Measurements from ENCODE around the gene PREX1.

The PREX1 gene

DNA sequence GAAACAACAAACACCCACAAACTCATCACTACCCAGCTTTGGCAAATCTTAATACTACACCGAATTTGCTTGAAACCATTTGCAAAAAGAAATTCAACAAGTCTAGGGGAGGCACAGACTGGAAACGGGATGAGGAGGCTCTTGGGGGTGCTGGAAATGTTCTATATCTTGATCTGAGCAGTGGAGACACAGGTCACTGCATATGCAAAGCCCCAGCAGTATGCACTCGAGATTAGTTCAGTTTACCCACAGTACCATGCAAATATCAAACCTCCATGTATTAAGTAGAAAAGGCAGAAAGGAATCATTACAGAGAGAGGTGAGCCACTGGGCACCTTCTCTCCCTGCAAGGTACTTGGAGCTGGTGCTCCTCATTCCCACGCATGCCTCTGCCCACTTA, 75.9 kb downstream of the PREX1 start:
- DNase-seq (ENCODE audit: low spot score): no peak

DNA sequence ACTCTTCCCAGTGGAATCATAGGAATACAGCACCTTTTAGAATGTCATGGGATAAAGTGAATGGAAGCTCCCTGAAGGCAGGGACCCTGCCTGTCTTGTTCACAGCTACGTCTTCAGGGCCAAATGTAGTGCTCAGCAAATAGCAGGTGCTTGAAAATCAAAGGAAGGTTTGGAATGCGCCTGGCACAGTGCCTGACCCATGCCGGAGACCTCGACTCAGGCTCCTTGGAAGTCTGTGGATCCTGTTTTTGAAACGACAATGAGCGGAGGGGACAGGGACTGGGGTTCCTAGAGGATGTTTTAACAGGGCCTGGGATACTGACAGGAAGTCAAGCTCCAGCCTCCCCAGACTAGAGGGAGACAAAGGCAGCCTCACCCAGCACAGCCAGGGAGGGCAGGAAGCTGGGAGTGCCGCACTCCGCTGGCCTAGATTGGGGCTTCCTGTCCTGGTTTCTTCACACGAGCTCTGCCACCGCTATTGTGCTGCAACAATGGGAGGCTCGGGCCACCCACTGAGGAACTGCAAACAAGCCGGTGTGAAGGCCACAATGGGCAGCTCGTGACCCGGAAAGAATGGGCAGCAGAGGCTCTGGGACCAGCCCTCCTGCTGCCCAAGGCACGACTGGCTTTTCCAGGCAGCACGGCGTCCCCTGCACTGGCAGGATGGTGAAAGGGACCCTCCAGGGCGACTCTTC, 76.7 kb downstream of the PREX1 start:
- no peak for DNase-seq (ENCODE audit: low spot score)

DNA sequence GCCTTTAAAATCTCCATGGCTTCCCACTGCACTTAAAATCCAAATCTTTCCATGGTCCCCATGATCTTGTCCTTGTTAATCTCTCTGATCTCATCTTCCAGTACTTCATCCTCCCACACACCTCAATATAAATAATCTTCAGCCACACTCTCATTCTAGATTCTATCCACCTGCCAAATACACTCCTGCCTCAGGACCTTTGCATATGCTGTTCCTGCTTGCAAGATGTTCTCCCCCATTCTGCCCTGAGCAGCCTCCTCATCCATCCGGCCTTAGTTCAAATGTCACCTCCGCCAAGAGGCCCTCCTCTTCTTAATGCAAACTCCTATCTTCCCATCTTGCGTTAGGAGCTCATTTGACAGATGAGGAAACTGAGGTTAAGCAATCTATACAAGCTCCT, 77.4 kb downstream of the PREX1 start:
- DNase-seq (ENCODE audit: low spot score): no peak

DNA sequence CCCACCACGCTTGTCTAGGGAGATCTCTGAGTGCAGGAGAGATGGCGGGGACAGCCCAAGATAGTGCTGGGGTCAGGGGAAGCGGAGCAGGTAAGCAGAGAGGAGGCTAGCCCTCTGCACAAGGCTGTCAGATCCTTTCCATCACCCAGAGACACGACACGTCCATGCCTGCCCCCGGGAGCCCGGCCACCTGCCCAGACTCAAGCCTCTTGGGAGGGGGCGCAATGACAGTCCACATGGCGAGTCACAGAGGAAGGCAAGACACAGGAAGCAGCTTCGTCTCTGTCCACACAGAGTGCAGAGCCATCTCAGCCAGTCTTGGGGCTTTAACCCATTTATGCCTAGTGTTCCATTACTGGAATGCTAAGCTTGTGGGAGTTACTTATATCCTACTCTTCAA, 78.4 kb downstream of the PREX1 start:
- no peak for DNase-seq (ENCODE audit: low spot score)

DNA sequence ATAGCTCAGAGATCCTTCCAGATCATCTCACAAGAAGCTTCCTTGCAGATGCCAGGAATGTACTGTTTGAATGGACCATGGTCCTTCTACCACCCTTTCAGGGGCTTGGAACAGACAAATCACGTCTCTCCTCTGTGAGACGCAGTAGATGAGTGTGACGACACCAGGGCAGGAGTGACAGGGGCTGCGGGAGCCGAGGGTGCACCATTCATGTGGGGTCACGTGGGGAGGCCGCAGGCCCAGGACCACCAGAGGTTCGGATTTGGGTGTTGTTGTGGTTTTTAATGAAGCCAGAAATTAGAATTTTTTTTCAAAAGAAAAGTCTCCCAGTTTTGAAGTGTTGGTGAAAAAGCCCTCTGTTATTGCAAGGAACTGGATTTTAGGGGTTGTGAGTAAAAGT, 79.2 kb downstream of the PREX1 start:
- no peak for DNase-seq (ENCODE audit: low spot score)

DNA sequence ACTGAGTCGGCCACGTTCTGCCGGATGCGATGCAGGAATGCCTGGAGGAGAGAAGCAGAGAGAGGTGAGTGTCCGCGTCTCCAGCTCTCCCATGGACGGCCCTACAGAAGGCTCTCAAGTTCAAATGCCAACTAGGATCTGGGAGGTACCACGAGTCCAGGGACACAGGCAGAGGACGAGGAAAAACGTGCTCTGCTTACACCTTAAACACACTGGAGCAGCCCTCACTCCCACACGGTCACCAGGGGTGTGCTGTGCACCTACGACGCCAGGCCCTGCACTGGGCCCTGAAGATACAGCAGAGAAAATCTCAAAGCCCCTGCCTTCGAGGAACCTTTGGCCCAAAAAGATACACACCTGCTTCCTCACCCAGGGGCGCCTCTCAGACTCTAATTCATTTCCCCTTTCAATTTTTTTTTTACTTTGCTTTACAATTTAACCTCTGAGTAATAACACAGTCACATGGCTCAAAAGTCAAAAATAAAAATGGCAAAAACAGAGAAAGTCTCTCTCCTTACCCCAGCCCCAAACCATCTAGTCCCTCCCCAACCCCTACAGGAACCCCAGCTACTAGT, 79.9 kb downstream of the PREX1 start:
- DNase-seq (ENCODE audit: low spot score): no peak

DNA sequence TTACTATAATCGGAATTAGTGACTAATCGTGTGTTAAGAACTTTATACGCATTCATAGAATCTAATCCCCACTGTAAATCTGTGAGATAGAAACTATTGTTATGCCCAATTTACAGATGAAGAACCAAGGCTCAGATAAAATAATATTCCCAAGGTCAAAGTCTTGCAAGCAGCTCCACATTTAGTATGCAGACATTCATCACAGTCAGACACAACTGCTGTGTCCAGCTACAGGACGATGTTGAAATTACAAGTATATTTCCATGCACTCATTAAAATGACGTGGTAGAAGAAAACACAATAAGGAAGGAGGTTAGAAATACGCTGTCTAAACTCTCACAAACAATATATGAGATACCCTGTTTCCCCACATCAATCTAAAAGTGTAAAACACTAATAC, 82.5 kb downstream of the PREX1 start:
- no peak for DNase-seq (ENCODE audit: low spot score)

DNA sequence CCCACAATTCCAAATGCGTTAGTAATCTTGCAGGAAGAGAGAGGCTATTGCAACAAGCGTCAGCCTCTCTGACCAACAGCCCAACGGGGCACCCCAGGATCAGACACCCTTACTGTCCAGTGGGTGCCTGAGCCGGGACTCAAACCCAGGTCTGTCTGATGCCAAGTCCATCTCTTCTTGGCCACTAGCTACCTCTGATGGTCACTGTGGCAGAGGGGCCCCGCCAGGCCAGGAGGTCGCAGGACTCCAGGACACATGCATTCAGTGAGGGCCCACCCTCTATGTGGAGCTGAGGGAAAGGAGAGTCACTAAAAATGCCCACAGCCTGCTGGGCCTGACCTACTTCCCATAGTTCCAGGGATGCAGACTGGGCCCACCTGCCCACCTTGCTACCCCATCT, 83.3 kb downstream of the PREX1 start:
- no peak for DNase-seq (ENCODE audit: low spot score)

DNA sequence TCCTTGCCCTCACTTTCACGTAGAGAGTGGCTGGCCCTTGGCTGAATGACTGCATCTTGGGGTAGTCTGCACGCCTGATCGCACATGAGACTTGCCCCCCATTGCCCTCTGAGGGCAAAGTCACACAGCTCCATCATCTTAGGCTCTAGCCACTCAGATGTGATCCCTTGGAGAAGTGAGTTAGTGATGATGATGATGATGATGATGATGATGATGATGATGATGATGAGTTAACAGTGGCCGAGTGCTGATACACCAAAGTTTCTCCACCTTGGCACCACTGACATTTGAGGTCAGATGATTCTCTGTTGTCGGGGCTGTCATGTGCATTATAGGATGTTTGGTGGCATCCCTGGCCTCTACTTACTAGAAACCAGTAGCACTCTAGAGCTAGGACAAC, 84.0 kb downstream of the PREX1 start:
- DNase-seq (ENCODE audit: low spot score): no peak

DNA sequence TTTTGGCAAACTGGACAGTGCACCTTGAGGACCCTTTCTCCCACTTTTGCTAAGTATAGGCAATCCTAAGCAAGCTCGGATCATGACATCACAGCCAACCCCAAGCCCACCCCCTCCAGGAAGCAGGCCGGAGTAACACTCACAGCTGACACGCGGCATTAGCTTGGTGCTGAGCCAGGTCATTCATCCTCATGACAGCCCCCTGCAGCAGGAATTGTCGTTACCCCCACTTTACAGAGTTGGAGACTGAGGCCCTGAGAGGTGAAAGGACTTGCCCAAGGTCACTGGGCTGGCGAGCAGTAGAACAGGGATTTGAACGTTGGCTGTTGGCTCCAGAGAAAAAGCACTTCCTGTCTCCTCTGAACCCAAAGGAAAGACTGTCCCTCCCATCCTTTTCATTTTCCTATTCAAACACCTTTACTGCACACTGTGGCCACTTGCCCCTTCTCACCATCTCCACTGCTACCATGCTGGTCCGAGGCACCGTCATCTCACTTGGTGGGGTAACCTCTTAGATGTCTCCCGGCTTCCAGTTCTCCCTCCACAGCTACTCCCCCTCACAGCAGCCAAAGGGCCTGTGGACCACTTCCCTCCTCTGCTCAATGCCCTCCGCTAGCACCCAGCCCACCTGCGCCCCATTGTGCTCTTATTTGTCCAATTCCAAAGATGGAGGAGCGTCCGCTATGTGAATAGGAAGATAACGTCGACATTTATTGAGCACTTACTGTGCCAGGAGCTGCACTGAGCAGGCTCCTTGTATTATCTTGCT, 84.7 kb downstream of the PREX1 start:
- no peak for DNase-seq (ENCODE audit: low spot score)

DNA sequence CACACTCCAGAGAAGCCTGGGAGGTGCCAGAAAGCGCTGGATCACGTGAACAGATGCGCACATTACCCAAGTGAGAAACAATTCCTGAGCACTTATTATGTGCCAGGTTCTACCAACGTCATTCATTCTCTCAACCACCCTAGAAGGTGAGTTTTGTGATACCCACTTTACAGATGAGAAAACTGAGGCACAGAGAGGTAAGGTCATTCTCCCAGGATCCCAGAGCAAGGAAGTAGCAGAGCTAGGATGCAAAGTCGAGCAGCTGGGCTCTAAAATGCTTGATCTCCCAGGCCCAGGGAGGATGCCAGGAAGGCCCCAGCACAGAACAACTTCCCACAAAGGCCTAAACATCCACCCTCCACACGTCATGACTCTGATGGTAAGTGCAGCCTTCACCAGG, 85.6 kb downstream of the PREX1 start:
- DNase-seq (ENCODE audit: low spot score): no peak

DNA sequence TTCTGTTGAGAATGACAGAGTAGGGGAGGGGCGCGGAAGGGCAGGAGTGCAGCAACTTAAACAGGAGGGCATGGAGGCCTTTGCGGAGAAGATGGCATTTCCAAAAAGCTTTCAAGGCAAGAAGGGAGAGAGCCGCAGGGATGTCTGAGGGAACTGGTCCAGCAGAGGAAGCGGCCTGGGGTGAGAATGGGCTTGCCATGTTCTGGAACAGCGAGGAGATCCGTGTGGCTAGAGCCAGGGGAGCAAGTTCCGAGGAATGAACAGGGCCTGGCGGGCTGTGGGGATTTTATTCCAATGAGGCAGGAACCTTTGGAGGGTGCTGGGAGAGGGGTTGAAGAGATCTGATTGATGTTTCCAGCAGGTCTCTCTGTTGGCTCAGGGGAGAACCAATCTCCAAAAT, 86.1 kb downstream of the PREX1 start:
- DNase-seq (ENCODE audit: low spot score): no peak

DNA sequence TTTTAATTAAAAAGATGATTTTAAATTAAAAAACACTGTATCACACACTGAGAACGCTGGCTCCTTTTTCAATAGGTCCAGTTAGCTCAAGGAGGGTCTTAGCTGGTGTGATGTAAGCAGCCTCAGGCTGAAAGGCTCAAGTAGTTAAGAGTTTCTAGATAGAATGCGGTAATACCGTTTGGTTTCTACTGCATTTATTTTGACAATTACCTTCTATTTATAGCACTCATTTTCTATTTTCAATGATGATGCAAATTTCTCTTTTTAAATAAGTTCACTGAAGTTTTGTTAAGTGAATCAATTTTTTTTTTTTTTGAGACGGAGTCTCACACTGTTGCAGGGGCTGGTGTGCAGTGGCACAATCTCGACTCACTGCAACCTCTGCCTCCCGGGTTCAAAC, 87.1 kb downstream of the PREX1 start:
- DNase-seq (ENCODE audit: low spot score): no peak

DNA sequence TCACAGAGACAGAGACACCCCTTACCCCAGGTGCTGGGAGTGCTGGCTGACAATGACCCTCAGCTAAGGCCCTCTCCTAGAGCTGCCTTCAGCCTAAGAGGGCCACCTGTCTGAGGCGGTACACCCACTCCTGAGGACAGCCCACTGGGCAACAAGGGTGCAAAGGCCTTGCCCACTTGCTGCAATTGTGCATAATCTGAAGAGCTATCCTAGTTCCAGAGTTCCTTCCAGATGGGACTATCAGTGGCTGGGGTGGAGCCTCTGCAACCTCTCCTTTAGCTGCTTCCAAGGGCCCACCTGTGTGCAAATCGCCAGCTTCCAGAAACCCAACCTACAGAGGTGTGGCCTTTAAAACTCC, 87.5 kb downstream of the PREX1 start:
- no peak for DNase-seq (ENCODE audit: low spot score)

DNA sequence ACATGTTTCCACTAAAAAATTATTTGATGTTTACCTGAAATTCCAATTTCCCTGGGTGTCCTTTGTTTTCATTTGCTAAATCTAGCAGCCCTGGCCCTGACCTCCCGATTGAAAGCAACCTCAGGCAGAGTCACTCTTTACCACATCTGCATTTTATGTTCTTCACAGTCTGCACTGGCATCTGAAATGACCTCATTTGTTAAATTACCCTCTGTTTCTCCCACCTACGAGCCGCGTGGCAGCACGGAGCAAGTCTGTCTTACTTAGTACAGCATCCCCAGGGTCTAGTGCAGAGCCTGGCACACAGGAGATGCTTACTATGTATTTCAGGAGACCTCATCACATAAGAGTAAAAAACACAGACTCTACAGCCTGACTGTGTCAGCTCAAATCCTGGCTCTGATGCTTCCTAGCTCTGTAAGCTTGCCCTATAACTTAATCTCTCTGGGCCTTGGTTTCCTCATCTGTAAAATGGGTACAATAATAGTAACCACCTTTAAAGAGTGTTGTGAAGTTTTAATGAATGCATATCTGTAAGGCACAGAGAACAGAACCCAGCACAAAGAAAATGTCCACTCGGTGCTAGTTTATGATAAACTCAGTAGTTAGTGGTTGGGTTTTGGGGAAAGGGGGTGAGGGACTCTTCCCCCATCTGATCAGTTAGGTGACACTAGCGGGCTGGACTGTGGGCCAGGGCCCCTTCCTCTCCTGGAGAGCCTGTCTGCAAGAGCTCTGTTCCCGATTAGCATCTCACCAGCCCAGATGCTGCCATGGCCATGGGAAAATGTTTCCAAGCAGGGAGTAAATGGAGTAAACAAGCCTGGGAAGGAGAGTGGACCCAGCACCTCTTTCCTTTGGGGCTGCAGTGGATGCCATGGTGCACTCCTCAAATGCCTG, 88.2 kb downstream of the PREX1 start:
- no peak for DNase-seq (ENCODE audit: low spot score)

DNA sequence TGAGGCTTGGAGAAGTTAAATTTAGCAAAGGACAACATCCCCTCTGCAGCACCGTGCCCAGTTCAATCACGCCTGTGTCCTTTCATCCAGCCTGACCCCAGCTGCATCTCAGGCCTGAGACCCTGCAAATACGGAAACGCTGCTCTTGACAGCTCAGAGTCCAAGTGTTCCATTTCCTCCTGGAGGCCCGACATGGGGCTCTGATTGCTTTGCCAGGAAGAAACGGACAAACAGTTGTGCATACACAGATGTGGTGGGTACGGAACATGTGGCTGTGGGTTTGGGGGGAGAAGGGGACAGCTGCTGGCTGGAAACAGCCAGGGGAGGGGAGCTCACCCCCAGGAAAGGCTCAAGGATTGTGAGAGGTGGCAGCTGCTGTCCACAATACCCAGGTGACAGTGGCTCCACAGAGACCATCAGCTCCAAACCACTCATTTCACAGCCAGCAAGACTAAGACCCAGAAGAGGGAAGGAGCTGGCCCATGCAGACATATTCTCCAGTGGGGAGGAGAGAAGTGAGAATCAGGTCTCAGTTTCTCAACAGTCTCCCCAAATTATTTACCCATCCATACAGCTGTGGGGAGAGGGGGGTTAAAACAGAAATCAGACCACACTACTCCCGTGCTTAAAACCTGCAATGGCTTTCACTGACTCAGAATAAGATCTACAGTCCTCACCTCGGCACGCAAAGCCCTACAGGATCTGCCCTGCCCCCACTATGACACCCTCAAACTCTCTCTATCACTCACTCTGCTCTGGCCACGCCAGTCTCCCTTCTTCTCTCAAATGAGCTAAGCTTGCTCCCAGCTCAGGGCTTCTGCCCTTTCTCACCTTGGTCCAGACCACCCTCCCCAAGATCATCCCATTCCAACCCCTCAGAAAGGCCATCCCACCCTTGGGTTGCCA, 89.1 kb downstream of the PREX1 start:
- DNase-seq (ENCODE audit: low spot score): no peak

DNA sequence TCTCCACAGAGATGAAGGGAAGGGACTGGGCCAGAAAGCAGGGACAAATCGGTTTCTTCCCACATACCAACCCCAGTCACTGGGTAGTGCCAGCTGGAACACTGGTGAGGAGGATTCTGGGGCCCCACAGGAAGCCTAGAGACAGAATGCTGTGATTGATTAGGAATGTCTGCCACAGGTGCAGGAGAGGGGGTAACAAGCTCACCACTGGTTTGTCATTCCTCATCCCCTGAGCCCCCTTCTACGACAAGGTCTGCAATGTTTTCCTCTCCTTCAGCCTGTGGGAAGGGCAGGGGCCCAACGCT, 89.8 kb downstream of the PREX1 start:
- no peak for DNase-seq (ENCODE audit: low spot score)

DNA sequence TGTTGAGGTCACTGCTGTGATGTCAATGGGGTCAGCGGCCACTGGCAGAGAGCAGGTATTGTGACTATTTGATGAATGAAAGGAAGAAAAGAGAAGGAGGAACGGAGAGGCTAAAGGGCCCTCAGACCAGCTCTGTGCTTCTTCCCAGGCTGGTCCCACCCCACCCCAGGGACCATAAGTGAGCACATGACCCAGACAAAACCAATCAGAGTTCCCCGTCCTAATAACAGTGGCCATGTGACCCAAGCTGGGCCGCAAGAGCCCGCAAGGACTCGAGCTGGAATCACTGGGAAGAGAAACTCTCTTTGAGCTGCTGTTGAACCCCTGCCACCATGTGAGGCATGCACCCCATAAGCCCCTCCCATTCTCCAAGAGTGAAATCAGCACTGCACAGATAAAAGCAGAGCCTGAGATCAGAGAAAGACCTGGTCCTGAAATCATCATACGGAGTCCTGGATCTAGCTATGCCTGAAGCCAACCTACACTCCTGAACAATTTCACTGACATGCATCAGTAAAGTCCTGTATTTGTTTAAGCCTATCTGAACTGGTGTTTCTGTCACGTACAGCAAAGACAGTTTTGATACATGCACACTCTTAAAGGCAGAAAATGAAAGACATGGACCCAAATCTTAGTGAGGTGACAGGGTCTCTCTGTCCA, 90.2 kb downstream of the PREX1 start:
- no peak for DNase-seq (ENCODE audit: low spot score)

DNA sequence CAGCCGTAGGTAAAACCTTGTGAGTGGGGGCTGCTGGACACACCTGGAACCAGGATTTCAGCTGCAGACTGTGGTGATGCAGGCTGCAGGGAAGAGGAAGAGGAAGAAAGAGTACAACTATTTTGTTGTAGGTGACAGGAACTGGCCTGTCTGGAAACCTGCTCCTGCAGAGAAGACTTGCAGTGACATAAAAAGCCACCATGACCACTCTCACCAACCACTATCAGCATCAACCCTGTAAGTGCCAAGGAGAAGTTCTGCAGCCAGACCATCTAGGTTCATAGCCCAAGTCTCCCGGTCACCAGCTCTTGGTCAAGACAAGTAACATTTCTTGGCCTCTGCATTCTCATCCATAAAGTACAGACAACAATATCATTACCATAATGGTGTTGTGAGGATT, 91.2 kb downstream of the PREX1 start:
- no peak for DNase-seq (ENCODE audit: low spot score)

DNA sequence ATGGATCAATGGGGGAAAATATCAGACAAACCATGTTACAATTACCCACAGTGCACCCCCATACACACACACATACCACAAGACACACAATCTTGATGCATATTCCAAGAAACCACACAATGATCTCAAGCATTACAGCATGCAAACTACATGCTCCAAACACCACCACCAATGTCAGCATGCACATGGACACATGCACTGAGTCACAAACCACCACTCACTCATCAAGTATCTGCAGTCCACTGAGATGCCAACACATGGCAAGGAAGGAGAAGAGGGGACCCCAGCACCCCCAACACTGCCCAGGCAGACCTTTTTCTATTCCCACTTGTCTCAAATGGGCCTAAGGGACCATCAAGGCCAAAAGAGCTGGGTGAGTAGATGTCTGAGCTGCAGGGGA, 91.6 kb downstream of the PREX1 start:
- no peak for DNase-seq (ENCODE audit: low spot score)

DNA sequence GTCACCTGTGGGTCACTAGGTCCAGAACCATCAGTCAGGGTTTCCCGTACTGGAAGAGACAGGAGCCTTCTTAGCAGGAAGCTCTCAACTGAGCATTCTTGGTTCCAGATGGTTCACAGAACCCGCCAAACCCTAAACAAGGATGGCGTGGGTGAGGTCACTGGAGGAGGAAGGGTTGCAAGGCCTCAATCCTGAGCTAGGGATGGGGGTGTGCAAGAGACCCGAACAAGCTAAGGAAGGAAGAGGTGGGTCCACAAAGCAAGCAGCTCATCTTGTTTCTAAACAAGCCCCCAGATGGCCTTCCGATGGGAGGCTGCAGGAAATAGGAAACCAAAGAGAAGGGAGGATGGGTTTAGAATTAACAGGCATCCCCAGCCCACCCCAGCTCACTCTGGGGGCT, 92.7 kb downstream of the PREX1 start:
- DNase-seq (ENCODE audit: low spot score): no peak
